Stimulated activated naive CD8-positive, alpha-beta T cell treated with anti-CD3 and anti-CD28 coated beads, Interleukin-15, Interleukin-2, amounts not matched to agents 100 ng/mL and 50 ng/mL, for 24 hours (primary cell): ENCODE results near the gene BRAP.
"Not testable (repeated sequence)": the region's sequence is repeated elsewhere in the genome, so short reads cannot be mapped to it uniquely, and the experiment has no call there.

Source experiments
- H3K27ac Mint-ChIP-seq: one replicate; pipeline ENCODE4 v1.8.0; 2021; ENCODE audit warnings: mild to moderate bottlenecking, mixed read lengths
- H3K27me3 Mint-ChIP-seq: one replicate; pipeline ENCODE4 v1.8.0; 2021; ENCODE audit warnings: mixed read lengths
- H3K36me3 Mint-ChIP-seq: one replicate; pipeline ENCODE4 v1.8.0; 2021; ENCODE audit warnings: low read depth, mixed read lengths
- H3K4me1 Mint-ChIP-seq: one replicate; pipeline ENCODE4 v1.8.0; 2021; ENCODE audit warnings: low read depth, mixed read lengths
- H3K4me3 Mint-ChIP-seq: one replicate; pipeline ENCODE4 v1.8.0; 2021; ENCODE audit warnings: mild to moderate bottlenecking, mixed read lengths
- H3K9me3 Mint-ChIP-seq: one replicate; pipeline ENCODE4 v1.8.0; 2021; ENCODE audit warnings: mixed read lengths

BRAP gene

GRCh38 chr12:111605911-111606766, 79.6 kb downstream of the BRAP start:
- Mint-ChIP-seq H3K27me3 (no peaks in the 10 kb centered on the region), H3K4me3 (no peak overlapping the region), H3K9me3 (no peaks in the 10 kb centered on the region), H3K27ac (no peak overlapping the region), H3K36me3 (no peaks in the 10 kb centered on the region), H3K4me1 (no peaks in the 10 kb centered on the region)

DNA sequence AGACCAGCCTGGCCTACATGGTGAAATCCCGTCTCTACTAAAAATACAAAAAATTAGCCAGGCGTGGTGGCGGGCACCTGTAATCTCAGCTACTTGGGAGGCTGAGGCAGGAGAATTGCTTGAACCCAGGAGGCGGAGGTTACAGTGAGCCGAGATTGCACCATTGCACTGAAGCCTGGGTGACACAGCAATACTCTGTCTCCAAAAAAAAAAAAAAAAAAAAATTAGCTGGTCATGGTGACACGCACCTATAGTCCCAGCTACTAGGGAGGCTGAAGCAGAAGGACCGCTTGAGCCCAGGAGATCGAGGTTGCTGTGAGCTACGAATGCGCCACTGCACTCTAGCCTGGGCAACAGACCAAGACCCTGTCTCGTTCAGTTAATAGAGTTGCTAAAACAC, 82.9 kb downstream of the BRAP start:
- H3K4me1 Mint-ChIP-seq, H3K9me3 Mint-ChIP-seq, H3K36me3 Mint-ChIP-seq, H3K27me3 Mint-ChIP-seq, H3K4me3 Mint-ChIP-seq, H3K27ac Mint-ChIP-seq: not testable (repeated sequence)

- Mint-ChIP-seq H3K4me3 (no peak overlapping the region), H3K36me3 (no peaks in the 10 kb centered on the region), H3K27me3 (no peaks in the 10 kb centered on the region), H3K27ac (no peak overlapping the region), H3K4me1 (peaks cover 12% of the 10 kb centered on the region), H3K9me3 (no peaks in the 10 kb centered on the region)
Observed at GRCh38 chr12:111602348-111602747, 83.4 kb downstream of the BRAP start.

GRCh38 chr12:111600986-111601385, 84.8 kb downstream of the BRAP start:
- H3K27me3 Mint-ChIP-seq, H3K4me3 Mint-ChIP-seq, H3K27ac Mint-ChIP-seq: not testable (repeated sequence)

DNA sequence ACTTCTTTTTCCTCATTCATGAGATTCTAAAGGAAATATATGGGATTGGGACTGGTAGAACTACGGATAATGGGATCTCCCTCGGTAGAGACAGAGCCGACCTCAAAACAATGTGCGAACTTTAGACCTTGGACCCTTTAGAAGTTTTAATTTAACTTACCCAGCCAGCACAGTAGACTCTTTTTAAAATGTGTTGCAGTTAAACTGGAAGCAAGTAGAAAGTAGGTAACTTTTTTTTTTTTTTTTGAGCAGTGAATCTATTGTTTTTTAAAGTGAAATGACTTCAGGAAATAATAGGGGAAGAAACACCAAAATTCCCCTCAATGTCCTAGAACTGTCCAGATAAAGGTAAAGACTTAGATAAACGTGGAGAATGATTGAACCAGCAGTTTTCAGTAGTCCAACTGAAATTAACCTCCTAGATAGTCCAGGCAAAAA, 85.5 kb downstream of the BRAP start:
- Mint-ChIP-seq H3K36me3 (no peaks in the 10 kb centered on the region), H3K4me3 (peak overlapping the region; percentile 87)

More at GRCh38 chr12:111600986-111601385, 84.8 kb downstream of the BRAP start:
- H3K9me3 Mint-ChIP-seq, H3K36me3 Mint-ChIP-seq: not testable (repeated sequence)
- peaks cover 26% of the 10 kb centered on the region for H3K4me1 Mint-ChIP-seq

DNA sequence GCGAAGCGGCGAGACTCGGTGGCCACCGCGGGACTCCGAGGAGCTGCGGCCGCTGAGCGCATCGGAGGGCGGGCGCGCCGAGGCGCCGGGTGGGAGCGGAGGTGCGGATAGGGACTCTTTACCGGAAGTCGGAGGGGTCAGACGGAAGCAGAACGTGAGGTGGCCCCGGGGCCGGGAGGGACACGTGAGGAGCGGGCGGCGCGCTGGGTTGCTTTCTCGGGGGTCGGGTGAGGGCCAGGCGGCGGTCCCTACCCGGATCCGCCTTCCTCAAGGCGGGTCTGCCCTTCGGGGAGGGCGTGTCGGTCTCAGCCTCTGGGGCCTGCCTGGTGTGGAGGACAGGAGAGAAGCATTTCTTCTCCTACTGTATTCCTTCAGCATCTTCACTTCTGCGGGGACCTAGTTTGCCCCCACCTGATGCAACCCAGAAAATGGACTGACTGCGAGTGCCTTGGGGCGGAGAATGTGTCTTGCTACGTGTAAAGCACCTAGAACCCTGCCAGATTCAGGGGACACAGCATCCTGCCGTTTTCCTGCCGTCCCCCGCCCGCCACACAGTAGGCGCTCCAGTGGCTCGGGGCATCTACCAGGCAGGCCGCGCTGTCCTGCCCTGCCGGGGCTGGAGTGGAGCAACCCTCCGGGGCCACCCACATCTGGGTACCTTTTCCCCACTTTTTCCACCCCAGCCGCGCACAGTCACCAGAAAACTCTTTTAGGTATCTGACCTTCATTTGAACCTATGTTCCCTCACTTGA, 86.1 kb downstream of the BRAP start:
- Mint-ChIP-seq H3K9me3 (no peaks in the 10 kb centered on the region), H3K27ac (peak overlapping the region; percentile 87)

More for the DNA sequence above, 85.5 kb downstream of the BRAP start:
- Mint-ChIP-seq H3K9me3 (no peaks in the 10 kb centered on the region), H3K27ac (peak overlapping the region; percentile 87), H3K4me1 (peaks cover 34% of the 10 kb centered on the region), H3K27me3 (no peaks in the 10 kb centered on the region)

DNA sequence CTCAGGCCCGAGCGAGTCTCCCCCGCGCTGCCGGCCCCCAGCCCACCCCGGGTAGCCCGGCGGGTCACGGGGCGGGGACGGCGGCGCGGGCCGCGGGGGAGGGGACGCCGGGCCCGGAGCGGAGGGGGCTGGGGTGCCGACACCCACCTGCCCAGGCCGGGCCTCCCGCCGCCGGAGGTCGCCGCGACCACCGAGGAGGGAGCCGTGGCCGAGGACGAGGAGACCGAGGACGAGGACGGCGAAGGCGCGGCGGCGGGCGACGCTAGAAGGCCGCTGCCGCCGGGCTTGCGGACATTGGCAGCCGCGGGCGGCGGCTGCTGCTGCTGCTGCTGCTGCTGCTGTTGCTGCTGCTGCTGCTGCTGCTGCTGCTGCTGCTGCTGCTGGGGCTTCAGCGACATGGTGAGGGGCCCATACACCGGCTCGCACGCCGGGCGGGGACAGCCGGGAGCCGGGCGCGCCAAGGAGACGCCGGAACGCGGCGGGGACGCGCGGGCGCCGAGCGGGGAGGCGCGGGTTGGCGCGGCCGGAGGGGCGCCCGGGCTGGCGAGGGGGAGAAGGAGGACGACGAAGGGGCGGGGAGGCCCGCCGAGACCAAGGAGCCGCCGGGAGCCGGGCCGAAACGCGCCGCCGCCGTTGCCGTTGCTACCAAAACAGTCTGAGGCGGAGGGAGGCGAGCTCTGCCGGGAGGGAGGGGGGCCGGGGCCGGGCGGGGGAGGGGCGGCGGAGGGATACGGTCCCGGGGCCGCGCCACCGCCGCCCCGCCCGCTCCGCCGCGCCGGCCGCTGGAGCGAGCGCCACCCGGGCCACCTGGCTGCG, 86.9 kb downstream of the BRAP start, which contains the start of gene ATXN2:
TSS of gene ATXN2 (minus strand) at position 679 of the 816 bp plus-strand sequence. CDS start at position 398, 281 bp downstream.
- H3K27me3 Mint-ChIP-seq, result no peaks in the 10 kb centered on the region

More for the DNA sequence above, 86.1 kb downstream of the BRAP start:
- no peaks in the 10 kb centered on the region for H3K27me3 Mint-ChIP-seq
- no peaks in the 10 kb centered on the region for H3K36me3 Mint-ChIP-seq
- peak overlapping the region; percentile 87 for H3K4me3 Mint-ChIP-seq
- H3K4me1 Mint-ChIP-seq, result peaks cover 40% of the 10 kb centered on the region

GRCh38 chr12:111597831-111598636, 87.7 kb downstream of the BRAP start:
- H3K9me3 Mint-ChIP-seq, result no peaks in the 10 kb centered on the region
- no peaks in the 10 kb centered on the region for H3K36me3 Mint-ChIP-seq
- peak overlapping the region; percentile 91 for H3K4me3 Mint-ChIP-seq
- no peaks in the 10 kb centered on the region for H3K27me3 Mint-ChIP-seq
- H3K4me1 Mint-ChIP-seq, result peaks cover 49% of the 10 kb centered on the region
- peak overlapping the region; percentile 62 for H3K27ac Mint-ChIP-seq

More for the DNA sequence above, 86.9 kb downstream of the BRAP start, which contains the start of gene ATXN2:
- Mint-ChIP-seq H3K4me3 (peak within 1 kb of the TSS; percentile 91), H3K36me3 (no peaks in the 10 kb centered on the region), H3K4me1 (peaks cover 47% of the 10 kb centered on the region), H3K9me3 (no peaks in the 10 kb centered on the region), H3K27ac (peak within 1 kb of the TSS; percentile 87)

- H3K4me3 Mint-ChIP-seq, result peak overlapping the region; percentile 91
- H3K27ac Mint-ChIP-seq, result peak overlapping the region; percentile 62
- no peaks in the 10 kb centered on the region for H3K9me3 Mint-ChIP-seq
- H3K36me3 Mint-ChIP-seq, result no peaks in the 10 kb centered on the region
- H3K4me1 Mint-ChIP-seq, result peaks cover 49% of the 10 kb centered on the region
- H3K27me3 Mint-ChIP-seq, result no peaks in the 10 kb centered on the region
Observed at GRCh38 chr12:111596985-111597830, 88.5 kb downstream of the BRAP start.

- H3K27me3 Mint-ChIP-seq, H3K36me3 Mint-ChIP-seq, H3K9me3 Mint-ChIP-seq, H3K27ac Mint-ChIP-seq, H3K4me3 Mint-ChIP-seq: not testable (repeated sequence)
- H3K4me1 Mint-ChIP-seq, result peaks cover 47% of the 10 kb centered on the region
Observed at GRCh38 chr12:111595341-111595835, 90.4 kb downstream of the BRAP start.
